GM12878 (cell line): ENCODE results near the gene APLN. TPM values are rescaled to one million over a fixed set of nuclear protein-coding genes. Genes with fewer than 3 reads are reported as not detected.

ENCODE experiments used
- ATAC-seq: fragments of 200-7000 bp; cut with Tn5 transposase; 3 replicates; pipeline ENCODE4 v1.9.1; 2020; ENCODE audit warnings: mild to moderate bottlenecking, moderate library complexity
- BruUV-seq: library from RNA; stranded (reverse); fragments of 400-500 nt; replicated peaks from 2 replicates; lab custom pipeline; 2021; lab: Mats Ljungman, UMichigan
- CTCF ChIA-PET: fragments of 300-600 bp; sonication (Branson Sonifier 250); formaldehyde crosslinking; extraction: SDS; loops from one replicate; lab custom pipeline; 2021; ENCODE audit warnings: inconsistent platforms; lab: Yijun Ruan, JAX
- POLR2A ChIA-PET: fragments of 350-600 bp; formaldehyde crosslinking; extraction: SDS; loops from one replicate; lab custom pipeline; 2021; ENCODE audit warnings: inconsistent platforms; lab: Charles Lee
- RAD21 ChIA-PET: fragments of 300-600 bp; sonication (Branson Sonifier 250); formaldehyde crosslinking; loops from one replicate; lab custom pipeline; 2023; ENCODE audit warnings: antibody characterized with exemption; ENCODE audit not compliant: unreplicated experiment; lab: Charles Lee
- SMC1A ChIA-PET: fragments of 300-600 bp; sonication (Branson Sonifier 250); formaldehyde crosslinking; loops from one replicate; lab custom pipeline; 2023; ENCODE audit not compliant: unreplicated experiment, uncharacterized antibody; lab: Charles Lee
- DNase-seq: peaks from one replicate; pipeline ENCODE4 v3.0.0-alpha.2; 2011; ENCODE audit warnings: low read depth, low spot score
- FAIRE-seq: peaks from 3 replicates; lab custom pipeline; 2011; peaks lifted over from hg19 to GRCh38; lab: Jason Lieb, UNC
- H2AFZ ChIP-seq: 2 replicates; pipeline ENCODE4 v1.6.0; 2011; ENCODE audit warnings: low read depth, low read length, control low read depth; ENCODE audit not compliant: control insufficient read depth
- H3K27ac ChIP-seq: 2 replicates; pipeline ENCODE4 v1.5.1; 2011; ENCODE audit warnings: control low read depth; ENCODE audit not compliant: control insufficient read depth, insufficient read depth
- H3K27me3 ChIP-seq, 2 experiments: replicated peaks in 1 of 2; 2 replicates each; pipeline versions ENCODE4 v1.6.0 to v1.6.1; 2011; ENCODE audit warnings: low read length in 1 of 2; ENCODE audit not compliant: control insufficient read depth in 2 of 2, insufficient read depth in 2 of 2
- H3K36me3 ChIP-seq, 2 experiments: 2 replicates each; pipeline ENCODE4 v1.5.1; 2011; ENCODE audit warnings: low read length in 1 of 2; ENCODE audit not compliant: control insufficient read depth in 2 of 2, insufficient read depth in 2 of 2
- H3K4me1 ChIP-seq: 2 replicates; pipeline ENCODE4 v1.6.1; 2011; ENCODE audit warnings: mild to moderate bottlenecking, low read length, moderate library complexity, mixed read lengths; ENCODE audit not compliant: control insufficient read depth, insufficient read depth
- H3K4me2 ChIP-seq: 2 replicates; pipeline ENCODE4 v1.6.0; 2011; ENCODE audit warnings: control low read depth; ENCODE audit not compliant: control insufficient read depth, insufficient read depth
- H3K4me3 ChIP-seq: fragments of 200-600 bp; sonication (generic); 2 replicates; pipeline ENCODE4 v1.5.1; 2016
- H3K79me2 ChIP-seq: 2 replicates; pipeline ENCODE4 v1.6.0; 2011; ENCODE audit warnings: low read length; ENCODE audit not compliant: control insufficient read depth, insufficient read depth
- H3K9ac ChIP-seq: 2 replicates; pipeline ENCODE4 v1.8.0; 2011; ENCODE audit warnings: low read length, control low read depth, mixed read lengths; ENCODE audit not compliant: control insufficient read depth, insufficient read depth
- H3K9me3 ChIP-seq: replicated peaks from 3 replicates; pipeline ENCODE4 v1.5.1; 2011; ENCODE audit warnings: mild to moderate bottlenecking, low read length; ENCODE audit not compliant: control insufficient read depth, insufficient read depth
- H4K20me1 ChIP-seq: 2 replicates; pipeline ENCODE4 v1.6.0; 2011; ENCODE audit not compliant: control insufficient read depth, insufficient read depth
- BHLHE40 ChIP-seq, 2 experiments: fragments of 450-650 bp in 1 of 2; IDR thresholded peaks; 2 replicates each; pipeline ENCODE4 v1.6.1; 2011 to 2017; ENCODE audit warnings: low read depth in 2 of 2, borderline replicate concordance in 1 of 2, improper control_type of control experiment in 1 of 2, low read length in 1 of 2, mild to moderate bottlenecking in 1 of 2
- CBFB ChIP-seq: IDR thresholded peaks from 2 replicates; pipeline ENCODE4 v1.6.1; 2016; ENCODE audit warnings: antibody characterized with exemption, low read depth
- POLR2AphosphoS2 ChIP-seq: IDR thresholded peaks from 2 replicates; pipeline ENCODE4 v1.6.1; 2011; ENCODE audit warnings: low read depth, mild to moderate bottlenecking, low read length, improper control_type of control experiment, moderate library complexity
- SREBF2 ChIP-seq: IDR thresholded peaks from 2 replicates; pipeline ENCODE4 v1.6.1; 2012; ENCODE audit warnings: mild to moderate bottlenecking, low read length
- SUZ12 ChIP-seq: fragments of 200-600 bp; sonication (generic); IDR thresholded peaks from one replicate; pipeline ENCODE4 v1.6.1; 2018; ENCODE audit warnings: antibody characterized with exemption, mild to moderate bottlenecking; ENCODE audit not compliant: unreplicated experiment
- WGBS: methylation state at CpG from one replicate; pipeline ENCODE4 v1.1.6; 2016; ENCODE audit warnings: low lambda C conversion rate; ENCODE audit not compliant: insufficient replicate concordance, insufficient coverage; ENCODE audit errors: missing lambda C conversion rate; 5-methylcytosine and 5-hydroxymethylcytosine counted together
- in situ Hi-C: fragments of 300-500 bp; cut with MboI; formaldehyde crosslinking; loops from 9 replicates; pipeline ENCODE4 v1.14.3; 2018; ENCODE audit warnings: mixed read lengths
- intact Hi-C: fragments of 100-400 bp; cut with micrococcal nuclease; formaldehyde crosslinking; loops from one replicate; pipeline ENCODE4 v1.14.2; 2022; ENCODE audit not compliant: unreplicated experiment
- polyA plus RNA-seq, 11 experiments: library from polyadenylated mRNA; depleted of rRNA in 4 of 11; unstranded in 6 of 11; stranded (reverse) in 5 of 11; fragments of >200 nt; fragmentation: Nextera tagmentation in 4 of 11; fragmentation: Illumina TruSeq in 1 of 11; extraction: Ambion mirVana in 4 of 11; extraction: Trizol in 1 of 11; gene quantifications; 1 replicate in 1 of 11; 2 replicates in 10 of 11; pipeline versions ENCODE4 v1.2.1 to v1.2.3, GENCODE V29; 2011 to 2016; ENCODE audit warnings: inconsistent platforms in 2 of 11, missing spikeins in 2 of 11, low read depth in 1 of 11
- total RNA-seq, 4 experiments: library from RNA; depleted of rRNA in 3 of 4; stranded (reverse); fragments of >200 nt in 3 of 4; fragmentation: Illumina TruSeq in 1 of 4; extraction: Trizol in 1 of 4; gene quantifications; 2 replicates each; pipeline versions ENCODE4 v1.2.1 to v1.2.3, GENCODE V29; 2013 to 2021
- TF ChIP-seq, protein P1 (sequence below): IDR thresholded peaks from 2 replicates; pipeline ENCODE4 v1.6.1; 2012; ENCODE audit warnings: mild to moderate bottlenecking, low read depth, low read length
- TF ChIP-seq, protein P2 (sequence below): fragments of 450-650 bp; IDR thresholded peaks from 2 replicates; pipeline ENCODE4 v1.6.1; 2016; ENCODE audit warnings: mild to moderate bottlenecking
- TF ChIP-seq, protein P3 (sequence below): IDR thresholded peaks from 2 replicates; pipeline ENCODE4 v1.6.1; 2012; ENCODE audit warnings: low read depth, low read length, improper control_type of control experiment
- TF ChIP-seq, protein P4 (sequence below): fragments of 450-650 bp; IDR thresholded peaks from 2 replicates; pipeline ENCODE4 v1.6.1; 2017; ENCODE audit warnings: mild to moderate bottlenecking, moderate library complexity
- TF ChIP-seq, protein P5 (sequence below): IDR thresholded peaks from 2 replicates; pipeline ENCODE4 v1.6.1; 2011; ENCODE audit warnings: borderline replicate concordance, low read depth, mild to moderate bottlenecking, moderate library complexity, low read length; ENCODE audit not compliant: insufficient read depth, poor library complexity, severe bottlenecking

The APLN gene
- total and polyA plus RNA-seq, 10 of the 15 experiments (the other 5 are each of a cell fraction or from before 2014, with no cell fraction given), result 0.31 TPM; not detected in 9

DNA sequence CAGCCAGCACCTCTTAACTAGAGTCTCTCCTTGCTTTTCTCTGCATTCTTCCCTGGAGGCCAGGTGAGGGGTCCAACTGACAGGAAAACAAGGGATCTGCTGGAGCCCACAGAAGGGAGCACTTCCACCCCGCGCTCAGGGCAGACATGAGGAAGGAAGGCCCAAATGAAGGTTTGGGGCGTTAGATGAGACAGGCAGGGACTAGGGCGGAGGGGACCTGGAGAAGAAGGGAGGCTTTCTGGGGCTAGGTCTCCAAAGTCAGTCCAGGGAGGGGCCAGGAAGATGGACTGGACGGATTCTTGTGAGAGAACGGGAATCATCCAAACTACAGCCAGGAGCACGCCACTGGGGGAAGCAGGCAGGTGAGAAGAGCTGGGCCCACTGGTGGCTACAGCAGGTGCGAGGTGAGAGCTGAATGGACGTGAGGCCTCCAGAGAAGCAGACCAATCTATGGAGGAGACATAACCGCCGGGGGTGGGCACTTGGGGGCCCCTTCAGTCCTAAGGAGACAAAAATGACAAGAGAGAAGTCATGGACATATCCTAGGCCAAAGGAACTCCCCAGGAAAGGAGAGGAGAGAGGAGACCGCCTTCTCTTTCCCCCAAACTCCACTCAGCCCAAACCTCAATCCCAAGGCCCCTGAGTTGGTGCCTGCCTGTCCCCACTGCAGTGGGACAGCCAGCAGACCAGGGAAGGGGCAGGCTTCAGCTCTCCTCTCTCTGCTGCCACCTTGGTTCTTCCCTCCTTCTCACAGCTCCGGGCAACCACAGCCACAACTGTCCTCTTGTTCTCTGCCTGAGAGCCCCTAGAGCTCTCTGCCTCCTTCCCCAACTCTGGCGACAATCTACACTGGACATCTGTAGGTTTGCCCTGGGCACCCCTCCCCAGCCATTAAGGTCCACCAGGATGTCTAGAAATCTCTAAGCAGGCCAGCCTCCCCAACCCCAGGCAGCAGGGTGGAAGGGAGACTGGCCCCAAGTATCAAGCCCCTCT, 7.0 kb downstream of the APLN start:
- FAIRE-seq, result no peak
- 26% methylated on average over 14 of the region's 14 CpGs for whole genome bisulfite sequencing
- Histone ChIP-seq H4K20me1 (no peaks in the 10 kb centered on the region), H3K9me3 (no peaks in the 10 kb centered on the region), H3K36me3 (no peaks in the 10 kb centered on the region), H3K27ac (no peak overlapping the region), H3K79me2 (no peaks in the 10 kb centered on the region), H3K27me3 (peaks cover under 1 to 2% of the 10 kb centered on the region in 2 experiments; a peak in 3 of 4 replicates), H3K9ac (no peak overlapping the region), H3K4me1 (no peaks in the 10 kb centered on the region), H2AFZ (no peak overlapping the region), H3K4me2 (no peak overlapping the region), H3K4me3 (no peak overlapping the region)
- ChIA-PET CTCF (interaction anchor here (0.6 to 2.1 kb wide), 5 partner anchors 10 to 1980 kb away, joined by 3 to 6 read pairs (median 3); no protein-coding TSS in a partner anchor), RAD21 (no interaction called here), SMC1A (interaction anchor here (1.0 kb wide), 1 partner anchor 152 kb away, joined by 3 read pairs; no protein-coding TSS in a partner anchor), POLR2A (no interaction called here)
- DNase-seq, result no peak
- no TSS peak for BruUV-seq
- intact Hi-C loops, result no loop called here
- in situ Hi-C loops, result no loop called here
- no peak for ATAC-seq
- TF ChIP-seq POLR2AphosphoS2 (no peak), BHLHE40 (IDR thresholded peaks at IDR 0.05; ENCODE audit: borderline replicate concordance in 1 of 2, low read depth in 2 of 2, low read length in 1 of 2) (no peak), SREBF2 (no peak), SUZ12 (no peak), CBFB (no peak)
- TF ChIP-seq, protein P1, sequence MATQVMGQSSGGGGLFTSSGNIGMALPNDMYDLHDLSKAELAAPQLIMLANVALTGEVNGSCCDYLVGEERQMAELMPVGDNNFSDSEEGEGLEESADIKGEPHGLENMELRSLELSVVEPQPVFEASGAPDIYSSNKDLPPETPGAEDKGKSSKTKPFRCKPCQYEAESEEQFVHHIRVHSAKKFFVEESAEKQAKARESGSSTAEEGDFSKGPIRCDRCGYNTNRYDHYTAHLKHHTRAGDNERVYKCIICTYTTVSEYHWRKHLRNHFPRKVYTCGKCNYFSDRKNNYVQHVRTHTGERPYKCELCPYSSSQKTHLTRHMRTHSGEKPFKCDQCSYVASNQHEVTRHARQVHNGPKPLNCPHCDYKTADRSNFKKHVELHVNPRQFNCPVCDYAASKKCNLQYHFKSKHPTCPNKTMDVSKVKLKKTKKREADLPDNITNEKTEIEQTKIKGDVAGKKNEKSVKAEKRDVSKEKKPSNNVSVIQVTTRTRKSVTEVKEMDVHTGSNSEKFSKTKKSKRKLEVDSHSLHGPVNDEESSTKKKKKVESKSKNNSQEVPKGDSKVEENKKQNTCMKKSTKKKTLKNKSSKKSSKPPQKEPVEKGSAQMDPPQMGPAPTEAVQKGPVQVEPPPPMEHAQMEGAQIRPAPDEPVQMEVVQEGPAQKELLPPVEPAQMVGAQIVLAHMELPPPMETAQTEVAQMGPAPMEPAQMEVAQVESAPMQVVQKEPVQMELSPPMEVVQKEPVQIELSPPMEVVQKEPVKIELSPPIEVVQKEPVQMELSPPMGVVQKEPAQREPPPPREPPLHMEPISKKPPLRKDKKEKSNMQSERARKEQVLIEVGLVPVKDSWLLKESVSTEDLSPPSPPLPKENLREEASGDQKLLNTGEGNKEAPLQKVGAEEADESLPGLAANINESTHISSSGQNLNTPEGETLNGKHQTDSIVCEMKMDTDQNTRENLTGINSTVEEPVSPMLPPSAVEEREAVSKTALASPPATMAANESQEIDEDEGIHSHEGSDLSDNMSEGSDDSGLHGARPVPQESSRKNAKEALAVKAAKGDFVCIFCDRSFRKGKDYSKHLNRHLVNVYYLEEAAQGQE, result no peak
- TF ChIP-seq, protein P2, sequence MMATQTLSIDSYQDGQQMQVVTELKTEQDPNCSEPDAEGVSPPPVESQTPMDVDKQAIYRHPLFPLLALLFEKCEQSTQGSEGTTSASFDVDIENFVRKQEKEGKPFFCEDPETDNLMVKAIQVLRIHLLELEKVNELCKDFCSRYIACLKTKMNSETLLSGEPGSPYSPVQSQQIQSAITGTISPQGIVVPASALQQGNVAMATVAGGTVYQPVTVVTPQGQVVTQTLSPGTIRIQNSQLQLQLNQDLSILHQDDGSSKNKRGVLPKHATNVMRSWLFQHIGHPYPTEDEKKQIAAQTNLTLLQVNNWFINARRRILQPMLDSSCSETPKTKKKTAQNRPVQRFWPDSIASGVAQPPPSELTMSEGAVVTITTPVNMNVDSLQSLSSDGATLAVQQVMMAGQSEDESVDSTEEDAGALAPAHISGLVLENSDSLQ, result no peak
- TF ChIP-seq, protein P3, sequence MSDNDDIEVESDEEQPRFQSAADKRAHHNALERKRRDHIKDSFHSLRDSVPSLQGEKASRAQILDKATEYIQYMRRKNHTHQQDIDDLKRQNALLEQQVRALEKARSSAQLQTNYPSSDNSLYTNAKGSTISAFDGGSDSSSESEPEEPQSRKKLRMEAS, result no peak
- TF ChIP-seq, protein P4, sequence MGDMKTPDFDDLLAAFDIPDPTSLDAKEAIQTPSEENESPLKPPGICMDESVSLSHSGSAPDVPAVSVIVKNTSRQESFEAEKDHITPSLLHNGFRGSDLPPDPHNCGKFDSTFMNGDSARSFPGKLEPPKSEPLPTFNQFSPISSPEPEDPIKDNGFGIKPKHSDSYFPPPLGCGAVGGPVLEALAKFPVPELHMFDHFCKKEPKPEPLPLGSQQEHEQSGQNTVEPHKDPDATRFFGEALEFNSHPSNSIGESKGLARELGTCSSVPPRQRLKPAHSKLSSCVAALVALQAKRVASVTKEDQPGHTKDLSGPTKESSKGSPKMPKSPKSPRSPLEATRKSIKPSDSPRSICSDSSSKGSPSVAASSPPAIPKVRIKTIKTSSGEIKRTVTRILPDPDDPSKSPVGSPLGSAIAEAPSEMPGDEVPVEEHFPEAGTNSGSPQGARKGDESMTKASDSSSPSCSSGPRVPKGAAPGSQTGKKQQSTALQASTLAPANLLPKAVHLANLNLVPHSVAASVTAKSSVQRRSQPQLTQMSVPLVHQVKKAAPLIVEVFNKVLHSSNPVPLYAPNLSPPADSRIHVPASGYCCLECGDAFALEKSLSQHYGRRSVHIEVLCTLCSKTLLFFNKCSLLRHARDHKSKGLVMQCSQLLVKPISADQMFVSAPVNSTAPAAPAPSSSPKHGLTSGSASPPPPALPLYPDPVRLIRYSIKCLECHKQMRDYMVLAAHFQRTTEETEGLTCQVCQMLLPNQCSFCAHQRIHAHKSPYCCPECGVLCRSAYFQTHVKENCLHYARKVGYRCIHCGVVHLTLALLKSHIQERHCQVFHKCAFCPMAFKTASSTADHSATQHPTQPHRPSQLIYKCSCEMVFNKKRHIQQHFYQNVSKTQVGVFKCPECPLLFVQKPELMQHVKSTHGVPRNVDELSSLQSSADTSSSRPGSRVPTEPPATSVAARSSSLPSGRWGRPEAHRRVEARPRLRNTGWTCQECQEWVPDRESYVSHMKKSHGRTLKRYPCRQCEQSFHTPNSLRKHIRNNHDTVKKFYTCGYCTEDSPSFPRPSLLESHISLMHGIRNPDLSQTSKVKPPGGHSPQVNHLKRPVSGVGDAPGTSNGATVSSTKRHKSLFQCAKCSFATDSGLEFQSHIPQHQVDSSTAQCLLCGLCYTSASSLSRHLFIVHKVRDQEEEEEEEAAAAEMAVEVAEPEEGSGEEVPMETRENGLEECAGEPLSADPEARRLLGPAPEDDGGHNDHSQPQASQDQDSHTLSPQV, result no peak
- TF ChIP-seq, protein P5, sequence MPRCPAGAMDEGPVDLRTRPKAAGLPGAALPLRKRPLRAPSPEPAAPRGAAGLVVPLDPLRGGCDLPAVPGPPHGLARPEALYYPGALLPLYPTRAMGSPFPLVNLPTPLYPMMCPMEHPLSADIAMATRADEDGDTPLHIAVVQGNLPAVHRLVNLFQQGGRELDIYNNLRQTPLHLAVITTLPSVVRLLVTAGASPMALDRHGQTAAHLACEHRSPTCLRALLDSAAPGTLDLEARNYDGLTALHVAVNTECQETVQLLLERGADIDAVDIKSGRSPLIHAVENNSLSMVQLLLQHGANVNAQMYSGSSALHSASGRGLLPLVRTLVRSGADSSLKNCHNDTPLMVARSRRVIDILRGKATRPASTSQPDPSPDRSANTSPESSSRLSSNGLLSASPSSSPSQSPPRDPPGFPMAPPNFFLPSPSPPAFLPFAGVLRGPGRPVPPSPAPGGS, result no peak
